K562 (cell line): ENCODE data around the gene CDCA3. TPM values are rescaled to one million over a fixed set of nuclear protein-coding genes. Genes with fewer than 3 reads are reported as not detected.

ENCODE experiments used
- CC2D1A ChIP-seq: fragments of 450-650 bp; IDR thresholded peaks from 2 replicates; pipeline ENCODE4 v1.6.1; 2017; ENCODE audit warnings: mild to moderate bottlenecking
- EHMT2 ChIP-seq: fragments of 450-650 bp; IDR thresholded peaks from 2 replicates; pipeline ENCODE4 v1.6.1; 2018; ENCODE audit warnings: antibody characterized with exemption
- EP400 ChIP-seq: fragments of 450-650 bp; IDR thresholded peaks from 2 replicates; pipeline ENCODE4 v1.6.1; 2017; ENCODE audit warnings: antibody characterized with exemption, mild to moderate bottlenecking, moderate library complexity
- HMG20B ChIP-seq: fragments of 250-450 bp; sonication (Bioruptor Pico); IDR thresholded peaks from 2 replicates; pipeline ENCODE4 v1.5.0; 2021; ENCODE audit warnings: mild to moderate bottlenecking
- HMGN3 ChIP-seq: IDR thresholded peaks from 2 replicates; pipeline ENCODE4 v1.6.1; 2011; ENCODE audit warnings: borderline replicate concordance, low read depth, mild to moderate bottlenecking, mixed read lengths, low read length; ENCODE audit not compliant: insufficient read length; ENCODE audit errors: extremely low read depth
- ILF3 ChIP-seq: fragments of 450-650 bp; IDR thresholded peaks from 2 replicates; pipeline ENCODE4 v1.6.1; 2018; ENCODE audit warnings: antibody characterized with exemption, mild to moderate bottlenecking, moderate library complexity, borderline replicate concordance
- KAT8 ChIP-seq: fragments of 450-650 bp; IDR thresholded peaks from 2 replicates; pipeline ENCODE4 v1.6.1; 2016; ENCODE audit warnings: low read depth, mild to moderate bottlenecking
- NR1H2 ChIP-seq: sonication (generic); formaldehyde crosslinking; IDR thresholded peaks from 2 replicates; pipeline ENCODE4 v1.4.0; 2020; ENCODE audit warnings: mild to moderate bottlenecking, missing genetic modification reagents
- POLR2G ChIP-seq: fragments of 200-400 bp; formaldehyde crosslinking; IDR thresholded peaks from 2 replicates; pipeline ENCODE4 v1.6.1; 2017; ENCODE audit warnings: low read depth, mild to moderate bottlenecking, antibody characterized with exemption, low read length, moderate library complexity
- RBBP5 ChIP-seq: fragments of 200-600 bp; sonication (generic); IDR thresholded peaks from 2 replicates; pipeline ENCODE4 v1.6.1; 2012; ENCODE audit warnings: borderline replicate concordance, mild to moderate bottlenecking, low read length, control low read depth, inconsistent platforms; ENCODE audit not compliant: insufficient read depth, poor library complexity, severe bottlenecking
- SIN3A ChIP-seq, 2 experiments: fragments of 150-350 bp in 1 of 2; IDR thresholded peaks; 2 replicates each; pipeline ENCODE4 v1.6.1; 2011 to 2016; ENCODE audit warnings: borderline replicate concordance in 2 of 2, low read depth in 2 of 2, low read length in 2 of 2, mild to moderate bottlenecking in 2 of 2, moderate library complexity in 2 of 2; ENCODE audit not compliant: control insufficient read depth in 1 of 2
- TAF7 ChIP-seq: fragments of 450-650 bp; IDR thresholded peaks from 2 replicates; pipeline ENCODE4 v1.6.1; 2016; ENCODE audit warnings: missing genetic modification characterization, missing compliant biosample characterization
- TRIM28 ChIP-seq: fragments of 450-650 bp; IDR thresholded peaks from 2 replicates; pipeline ENCODE4 v1.6.1; 2017
- ZNF184 ChIP-seq: sonication (generic); formaldehyde crosslinking; IDR thresholded peaks from 2 replicates; pipeline ENCODE4 v1.5.0; 2020; ENCODE audit warnings: missing genetic modification reagents
- ZNF239 ChIP-seq: fragments of 250-450 bp; sonication (Bioruptor Pico); IDR thresholded peaks from 2 replicates; pipeline ENCODE4 v1.4.0; 2020; ENCODE audit warnings: mild to moderate bottlenecking
- ZNF384 ChIP-seq: IDR thresholded peaks from 2 replicates; pipeline ENCODE4 v1.6.1; 2012; ENCODE audit warnings: low read depth, low read length, improper control_type of control experiment
- ZNF644 ChIP-seq: fragments of 200-800 bp; sonication (Bioruptor generic); IDR thresholded peaks from 2 replicates; pipeline ENCODE4 v1.6.1; 2016; ENCODE audit warnings: low read depth, missing genetic modification characterization, missing compliant biosample characterization
- ZNF778 ChIP-seq: fragments of 450-650 bp; formaldehyde crosslinking; IDR thresholded peaks from 2 replicates; pipeline ENCODE4 v1.4.0; 2020; ENCODE audit warnings: mild to moderate bottlenecking, moderate library complexity
- ZZZ3 ChIP-seq: fragments of 450-650 bp; IDR thresholded peaks from 2 replicates; pipeline ENCODE4 v1.6.1; 2016; ENCODE audit warnings: antibody characterized with exemption, mild to moderate bottlenecking, moderate library complexity
- polyA plus RNA-seq, 8 experiments: library from polyadenylated mRNA; depleted of rRNA in 4 of 8; stranded (reverse) in 5 of 8; unstranded in 3 of 8; fragments of >200 nt; fragmentation: Nextera tagmentation in 2 of 8; fragmentation: Illumina TruSeq in 1 of 8; extraction: Ambion mirVana in 2 of 8; extraction: Trizol in 1 of 8; gene quantifications; 2 replicates each; pipeline versions ENCODE4 v1.2.1 to v1.2.3, GENCODE V29; 2011 to 2014; ENCODE audit warnings: inconsistent platforms in 1 of 8, missing spikeins in 1 of 8
- total RNA-seq, 7 experiments: library from RNA; depleted of rRNA in 6 of 7; stranded (reverse); fragments of >200 nt in 6 of 7; fragmentation: Illumina TruSeq in 2 of 7; extraction: Trizol in 2 of 7; gene quantifications; 2 replicates each; pipeline versions ENCODE4 v1.2.1 to v1.2.3, GENCODE V29; 2011 to 2021; ENCODE audit warnings: low replicate concordance in 1 of 7
- TF ChIP-seq, protein P1 (sequence below): fragments of 450-650 bp; IDR thresholded peaks from 2 replicates; pipeline ENCODE4 v1.7.0; 2016; ENCODE audit warnings: borderline replicate concordance
- TF ChIP-seq, protein P2 (sequence below): fragments of 450-650 bp; conservative IDR thresholded peaks from 2 replicates; pipeline ENCODE4 v1.6.1; 2016; ENCODE audit warnings: missing genetic modification characterization, low read depth, mild to moderate bottlenecking, missing compliant biosample characterization, moderate library complexity
- TF ChIP-seq, protein P3 (sequence below): sonication (generic); formaldehyde crosslinking; IDR thresholded peaks from 2 replicates; pipeline ENCODE4 v1.8.0; 2022; ENCODE audit warnings: mild to moderate bottlenecking, missing genetic modification reagents
- TF ChIP-seq, protein P4 (sequence below): conservative IDR thresholded peaks from 2 replicates; pipeline ENCODE4 v1.6.1; 2011; ENCODE audit warnings: low read depth, mild to moderate bottlenecking, low read length; ENCODE audit not compliant: control insufficient read depth

Gene CDCA3
- total and polyA plus RNA-seq, 9 of the 15 experiments (the other 6 are each of a cell fraction or from before 2014, with no cell fraction given): 24.2 to 80.8 (median 55.1) TPM

DNA sequence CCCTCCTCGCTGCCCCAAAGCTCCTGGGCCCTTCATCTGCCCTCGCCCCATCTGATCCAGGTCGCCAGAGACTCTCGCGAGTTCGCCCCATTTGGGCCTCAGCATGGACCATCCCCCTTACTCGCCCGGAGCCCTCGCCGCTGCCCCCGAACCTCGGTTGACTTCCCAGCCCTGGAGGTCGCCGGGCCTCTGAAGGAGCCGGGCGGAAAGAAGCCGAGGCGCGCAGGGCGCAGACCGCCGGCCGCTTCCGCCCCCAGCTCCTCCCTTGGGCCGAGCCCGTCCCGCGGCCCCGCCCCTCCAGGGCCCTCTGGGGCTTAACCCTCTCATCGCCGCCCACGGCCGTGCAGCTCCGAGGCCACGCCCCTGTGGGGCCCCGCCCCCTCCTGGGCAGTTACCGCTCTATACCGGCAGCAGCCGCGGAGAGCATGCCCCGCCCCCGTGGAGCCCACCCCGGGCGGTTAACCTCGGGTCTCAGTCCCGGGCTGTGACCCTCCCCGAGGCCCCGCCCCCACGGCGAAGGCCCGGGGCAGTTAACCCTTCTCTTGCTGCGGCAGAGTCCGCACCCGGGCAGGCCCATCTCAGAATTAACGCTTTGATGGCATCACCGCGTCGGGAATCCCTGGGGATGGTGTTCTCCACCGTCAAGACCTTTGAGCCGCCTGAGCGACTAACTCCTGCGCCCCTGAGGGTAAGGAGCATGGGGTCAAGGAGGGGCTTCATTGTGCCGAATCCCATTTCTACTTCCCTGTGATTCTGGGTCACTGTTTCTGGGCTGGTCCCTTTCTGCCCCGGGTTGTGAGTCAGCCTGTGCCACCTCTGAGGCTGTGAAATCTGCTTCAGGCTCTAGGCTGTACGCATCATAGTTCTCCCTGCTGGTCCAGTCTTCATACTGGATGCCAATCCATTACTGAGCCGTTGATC, 22.3 kb upstream of the CDCA3 start, which contains the start of gene SPSB2 (continued):
- TF ChIP-seq, protein P1, sequence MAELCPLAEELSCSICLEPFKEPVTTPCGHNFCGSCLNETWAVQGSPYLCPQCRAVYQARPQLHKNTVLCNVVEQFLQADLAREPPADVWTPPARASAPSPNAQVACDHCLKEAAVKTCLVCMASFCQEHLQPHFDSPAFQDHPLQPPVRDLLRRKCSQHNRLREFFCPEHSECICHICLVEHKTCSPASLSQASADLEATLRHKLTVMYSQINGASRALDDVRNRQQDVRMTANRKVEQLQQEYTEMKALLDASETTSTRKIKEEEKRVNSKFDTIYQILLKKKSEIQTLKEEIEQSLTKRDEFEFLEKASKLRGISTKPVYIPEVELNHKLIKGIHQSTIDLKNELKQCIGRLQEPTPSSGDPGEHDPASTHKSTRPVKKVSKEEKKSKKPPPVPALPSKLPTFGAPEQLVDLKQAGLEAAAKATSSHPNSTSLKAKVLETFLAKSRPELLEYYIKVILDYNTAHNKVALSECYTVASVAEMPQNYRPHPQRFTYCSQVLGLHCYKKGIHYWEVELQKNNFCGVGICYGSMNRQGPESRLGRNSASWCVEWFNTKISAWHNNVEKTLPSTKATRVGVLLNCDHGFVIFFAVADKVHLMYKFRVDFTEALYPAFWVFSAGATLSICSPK: no peak
- TF ChIP-seq POLR2G (peak; percentile 82), KAT8 (no peak), TRIM28 (no peak), ZNF778 (no peak), ILF3 (no peak), HMG20B (CRISPR knock-in tag) (no peak), EP400 (0 out of 2 replicates have a peak, but pooled peaks have one; percentile 31), NR1H2 (no peak), ZNF384 (no peak), ZNF644 (tag) (no peak), HMGN3 (peak; percentile 87), TAF7 (tag) (no peak), ZZZ3 (no peak), ZNF184 (CRISPR knock-in tag) (no peak), EHMT2 (no peak), RBBP5 (peak; percentile 58), CC2D1A (no peak), ZNF239 (CRISPR knock-in tag) (no peak), SIN3A (IDR thresholded peaks at IDR 0.05; ENCODE audit: borderline replicate concordance in 2 of 2, control insufficient read depth in 1 of 2, low read depth in 2 of 2, low read length in 2 of 2) (peak in 1 of 2 experiments; percentile 26; a peak in 1 of 4 replicates)
- TF ChIP-seq, protein P2, sequence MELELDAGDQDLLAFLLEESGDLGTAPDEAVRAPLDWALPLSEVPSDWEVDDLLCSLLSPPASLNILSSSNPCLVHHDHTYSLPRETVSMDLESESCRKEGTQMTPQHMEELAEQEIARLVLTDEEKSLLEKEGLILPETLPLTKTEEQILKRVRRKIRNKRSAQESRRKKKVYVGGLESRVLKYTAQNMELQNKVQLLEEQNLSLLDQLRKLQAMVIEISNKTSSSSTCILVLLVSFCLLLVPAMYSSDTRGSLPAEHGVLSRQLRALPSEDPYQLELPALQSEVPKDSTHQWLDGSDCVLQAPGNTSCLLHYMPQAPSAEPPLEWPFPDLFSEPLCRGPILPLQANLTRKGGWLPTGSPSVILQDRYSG (tag): no peak
- TF ChIP-seq, protein P3, sequence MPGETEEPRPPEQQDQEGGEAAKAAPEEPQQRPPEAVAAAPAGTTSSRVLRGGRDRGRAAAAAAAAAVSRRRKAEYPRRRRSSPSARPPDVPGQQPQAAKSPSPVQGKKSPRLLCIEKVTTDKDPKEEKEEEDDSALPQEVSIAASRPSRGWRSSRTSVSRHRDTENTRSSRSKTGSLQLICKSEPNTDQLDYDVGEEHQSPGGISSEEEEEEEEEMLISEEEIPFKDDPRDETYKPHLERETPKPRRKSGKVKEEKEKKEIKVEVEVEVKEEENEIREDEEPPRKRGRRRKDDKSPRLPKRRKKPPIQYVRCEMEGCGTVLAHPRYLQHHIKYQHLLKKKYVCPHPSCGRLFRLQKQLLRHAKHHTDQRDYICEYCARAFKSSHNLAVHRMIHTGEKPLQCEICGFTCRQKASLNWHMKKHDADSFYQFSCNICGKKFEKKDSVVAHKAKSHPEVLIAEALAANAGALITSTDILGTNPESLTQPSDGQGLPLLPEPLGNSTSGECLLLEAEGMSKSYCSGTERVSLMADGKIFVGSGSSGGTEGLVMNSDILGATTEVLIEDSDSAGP (CRISPR knock-in tag): no peak
- TF ChIP-seq, protein P4, sequence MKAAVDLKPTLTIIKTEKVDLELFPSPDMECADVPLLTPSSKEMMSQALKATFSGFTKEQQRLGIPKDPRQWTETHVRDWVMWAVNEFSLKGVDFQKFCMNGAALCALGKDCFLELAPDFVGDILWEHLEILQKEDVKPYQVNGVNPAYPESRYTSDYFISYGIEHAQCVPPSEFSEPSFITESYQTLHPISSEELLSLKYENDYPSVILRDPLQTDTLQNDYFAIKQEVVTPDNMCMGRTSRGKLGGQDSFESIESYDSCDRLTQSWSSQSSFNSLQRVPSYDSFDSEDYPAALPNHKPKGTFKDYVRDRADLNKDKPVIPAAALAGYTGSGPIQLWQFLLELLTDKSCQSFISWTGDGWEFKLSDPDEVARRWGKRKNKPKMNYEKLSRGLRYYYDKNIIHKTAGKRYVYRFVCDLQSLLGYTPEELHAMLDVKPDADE: no peak
